ENCODE results near the gene TBC1D3B. TPM values are rescaled to one million over a fixed set of nuclear protein-coding genes. Genes with fewer than 3 reads are reported as not detected.
"Not testable (repeated sequence)": the region's sequence is repeated elsewhere in the genome, so short reads cannot be mapped to it uniquely, and the experiment has no call there.

TBC1D3B gene
- total RNA-seq, 1 experiment from 2014 or later: 11.3 TPM

DNA sequence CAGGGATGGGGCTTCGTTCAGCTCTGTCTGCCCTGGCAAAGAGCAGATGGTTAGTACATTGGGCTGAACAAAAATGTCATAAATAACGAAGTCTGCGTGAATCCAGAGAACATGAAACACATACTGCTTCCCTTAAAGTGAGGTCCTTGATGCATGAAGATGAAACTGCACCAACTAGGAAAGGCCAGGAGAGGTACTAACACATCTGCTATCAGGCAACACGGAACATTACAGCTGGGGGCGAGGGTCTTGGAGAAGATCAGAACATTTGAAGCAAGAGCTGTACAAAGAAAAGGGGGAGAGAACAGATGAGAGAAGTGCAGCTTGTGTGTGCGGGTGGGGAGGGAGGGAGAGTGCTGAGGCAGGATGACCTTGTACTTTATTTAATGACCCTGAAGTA lies 30.9 kb upstream of the TBC1D3B start:
- H3K4me1 ChIP-seq (ENCODE audit: control insufficient read depth in 1 of 2, insufficient read depth in 2 of 2, low read length in 2 of 2); H2AFZ ChIP-seq (ENCODE audit: low read depth, low read length, poor library complexity, severe bottlenecking); H3K4me3 ChIP-seq (replicated peaks in 1 of 2; ENCODE audit: low read depth in 1 of 2, low read length in 2 of 2); intact Hi-C loops (cut with micrococcal nuclease); H3K36me3 ChIP-seq (ENCODE audit: control insufficient read depth in 1 of 2, insufficient read depth in 2 of 2, low read length in 2 of 2); H3K27ac ChIP-seq (ENCODE audit: low read depth, low read length); H3K9me3 ChIP-seq (ENCODE audit: control insufficient read depth in 1 of 2, insufficient read depth in 1 of 2, low read depth in 1 of 2, low read length in 2 of 2); POLR2A ChIA-PET; H3K4me2 ChIP-seq (ENCODE audit: low read length); BruUV-seq (replicated peaks); H3K79me2 ChIP-seq (ENCODE audit: insufficient read depth, low read length); H4K20me1 ChIP-seq (ENCODE audit: insufficient read depth); DNase-seq (ENCODE audit: low read depth, low spot score); ATAC-seq; RAD21 ChIA-PET (ENCODE audit: low non-redundant PET in 1 of 2, low total read pairs in 2 of 2, uncharacterized antibody in 2 of 2, unreplicated experiment in 2 of 2); H3K9me2 ChIP-seq (ENCODE audit: insufficient read depth); CTCF ChIA-PET; H3K9ac ChIP-seq (ENCODE audit: low read length): not testable (repeated sequence)
- H3K27me3 ChIP-seq (ENCODE audit: insufficient read depth, low read length): peaks cover 17% of the 10 kb centered on the region; the same call in 1 of the 2 replicates

DNA sequence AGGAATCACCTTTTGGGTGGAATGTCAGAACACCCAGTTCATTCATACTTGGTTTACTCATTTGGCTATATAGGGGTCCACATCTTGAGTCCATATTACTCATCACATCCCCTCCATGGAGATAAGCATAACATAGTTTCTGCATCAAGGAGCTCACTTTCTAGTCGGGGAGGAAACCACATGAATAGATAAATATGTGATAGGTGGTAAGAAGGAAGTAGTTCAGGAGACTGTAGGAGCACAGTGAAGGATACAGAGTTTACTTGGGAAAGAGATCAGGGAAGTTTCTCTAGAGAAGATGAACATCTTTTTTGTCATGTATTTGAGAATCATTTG lies 30.0 kb upstream of the TBC1D3B start:
- H3K27me3 ChIP-seq (ENCODE audit: insufficient read depth, low read length): 0 out of 2 replicates have a peak, but pooled peaks cover 10% of the 10 kb centered on the region
- H3K9ac ChIP-seq (ENCODE audit: low read length); H3K4me1 ChIP-seq (ENCODE audit: control insufficient read depth in 1 of 2, insufficient read depth in 2 of 2, low read length in 2 of 2); H3K79me2 ChIP-seq (ENCODE audit: insufficient read depth, low read length); POLR2A ChIA-PET; RAD21 ChIA-PET (ENCODE audit: low non-redundant PET in 1 of 2, low total read pairs in 2 of 2, uncharacterized antibody in 2 of 2, unreplicated experiment in 2 of 2); H2AFZ ChIP-seq (ENCODE audit: low read depth, low read length, poor library complexity, severe bottlenecking); ATAC-seq; CTCF ChIA-PET; H3K4me3 ChIP-seq (replicated peaks in 1 of 2; ENCODE audit: low read depth in 1 of 2, low read length in 2 of 2); H3K36me3 ChIP-seq (ENCODE audit: control insufficient read depth in 1 of 2, insufficient read depth in 2 of 2, low read length in 2 of 2); intact Hi-C loops (cut with micrococcal nuclease); H3K27ac ChIP-seq (ENCODE audit: low read depth, low read length); DNase-seq (ENCODE audit: low read depth, low spot score); H3K9me3 ChIP-seq (ENCODE audit: control insufficient read depth in 1 of 2, insufficient read depth in 1 of 2, low read depth in 1 of 2, low read length in 2 of 2); H4K20me1 ChIP-seq (ENCODE audit: insufficient read depth); H3K9me2 ChIP-seq (ENCODE audit: insufficient read depth); BruUV-seq (replicated peaks); H3K4me2 ChIP-seq (ENCODE audit: low read length): not testable (repeated sequence)

DNA sequence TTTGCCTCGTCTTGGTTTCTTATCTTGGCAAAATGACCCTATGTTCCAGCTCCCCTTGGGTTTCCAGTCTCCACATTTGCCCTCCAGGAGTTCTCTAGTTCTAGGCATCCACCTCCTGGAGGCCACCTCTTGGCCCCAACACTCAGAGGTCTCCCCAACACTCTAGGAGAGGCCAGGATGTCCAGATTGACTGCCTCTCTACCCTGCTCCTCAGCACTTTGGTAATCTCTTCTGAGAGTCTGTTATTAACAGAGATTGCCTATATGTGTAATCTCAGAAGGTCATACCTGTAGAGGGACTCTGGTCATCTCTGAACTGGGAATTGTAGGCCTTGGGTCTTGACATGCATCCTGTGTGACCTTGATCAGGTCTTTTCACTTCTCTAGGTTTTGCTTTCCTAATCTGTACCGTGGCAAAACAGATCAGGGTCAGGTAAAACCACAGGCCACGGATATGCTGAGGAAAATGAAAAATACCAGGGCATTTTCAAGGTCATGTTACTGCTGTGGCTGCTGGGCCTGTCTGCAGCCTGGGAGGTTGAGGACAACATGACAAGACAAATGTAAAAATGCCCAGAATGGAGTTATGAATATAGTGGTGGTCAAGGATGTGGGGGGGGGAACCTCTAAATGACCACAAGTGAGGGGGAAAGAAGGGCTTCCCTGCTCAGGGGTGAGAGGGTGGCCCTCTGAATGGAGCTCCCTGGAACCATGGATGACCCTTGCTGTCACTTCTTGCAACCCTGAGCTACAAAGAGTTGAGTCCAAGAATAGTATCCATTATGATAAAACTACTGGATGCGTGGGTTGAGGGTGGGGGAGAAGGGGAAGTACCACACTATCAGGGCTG lies 29.4 kb upstream of the TBC1D3B start:
- Histone ChIP-seq H3K4me3 (replicated peaks in 1 of 2; ENCODE audit: low read depth in 1 of 2, low read length in 2 of 2) (no peak overlapping the region), H4K20me1 (ENCODE audit: insufficient read depth) (no peaks in the 10 kb centered on the region), H3K4me1 (ENCODE audit: control insufficient read depth in 1 of 2, insufficient read depth in 2 of 2, low read length in 2 of 2) (peaks cover 0 to 4% of the 10 kb centered on the region in 2 experiments; a peak in 2 of 4 replicates), H3K4me2 (ENCODE audit: low read length) (no peak overlapping the region), H3K36me3 (ENCODE audit: control insufficient read depth in 1 of 2, insufficient read depth in 2 of 2, low read length in 2 of 2) (no peaks in the 10 kb centered on the region), H2AFZ (ENCODE audit: low read depth, low read length, poor library complexity, severe bottlenecking) (no peak overlapping the region), H3K79me2 (ENCODE audit: insufficient read depth, low read length) (no peaks in the 10 kb centered on the region), H3K27me3 (ENCODE audit: insufficient read depth, low read length) (0 out of 2 replicates have a peak, but pooled peaks cover 10% of the 10 kb centered on the region), H3K9me2 (ENCODE audit: insufficient read depth) (no peaks in the 10 kb centered on the region), H3K27ac (ENCODE audit: low read depth, low read length) (no peak overlapping the region), H3K9ac (ENCODE audit: low read length) (no peak overlapping the region), H3K9me3 (ENCODE audit: control insufficient read depth in 1 of 2, insufficient read depth in 1 of 2, low read depth in 1 of 2, low read length in 2 of 2) (no peaks in the 10 kb centered on the region)
- POLR2A ChIA-PET: no interaction called here
- BruUV-seq (replicated peaks): no TSS peak
- RAD21 ChIA-PET (ENCODE audit: low non-redundant PET in 1 of 2, low total read pairs in 2 of 2, uncharacterized antibody in 2 of 2, unreplicated experiment in 2 of 2): no interaction called here
- ATAC-seq: no peak
- DNase-seq (ENCODE audit: low read depth, low spot score): no peak
- intact Hi-C loops (cut with micrococcal nuclease): no loop called here
- CTCF ChIA-PET: no interaction called here
- TF ChIP-seq ZFX (IDR thresholded peaks at IDR 0.05) (no peak), EGR1 (IDR thresholded peaks at IDR 0.05; ENCODE audit: low read depth) (no peak), SIN3A (IDR thresholded peaks at IDR 0.05; ENCODE audit: low read depth) (no peak), POLR2AphosphoS5 (IDR thresholded peaks at IDR 0.05; ENCODE audit: low read depth, low read length) (no peak), CEBPB (IDR thresholded peaks at IDR 0.05; ENCODE audit: low read depth) (no peak), FOSL1 (IDR thresholded peaks at IDR 0.05; ENCODE audit: low read depth) (no peak), EZH2 (IDR thresholded peaks at IDR 0.05) (no peak), CBX3 (IDR thresholded peaks at IDR 0.05; ENCODE audit: low read depth) (no peak), POLR2A (IDR thresholded peaks at IDR 0.05; ENCODE audit: borderline replicate concordance, extremely low read depth, insufficient read depth, insufficient read length) (no peak)
- TF ChIP-seq, protein P1, sequence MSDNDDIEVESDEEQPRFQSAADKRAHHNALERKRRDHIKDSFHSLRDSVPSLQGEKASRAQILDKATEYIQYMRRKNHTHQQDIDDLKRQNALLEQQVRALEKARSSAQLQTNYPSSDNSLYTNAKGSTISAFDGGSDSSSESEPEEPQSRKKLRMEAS (IDR thresholded peaks at IDR 0.05): no peak
- TF ChIP-seq, protein P2, sequence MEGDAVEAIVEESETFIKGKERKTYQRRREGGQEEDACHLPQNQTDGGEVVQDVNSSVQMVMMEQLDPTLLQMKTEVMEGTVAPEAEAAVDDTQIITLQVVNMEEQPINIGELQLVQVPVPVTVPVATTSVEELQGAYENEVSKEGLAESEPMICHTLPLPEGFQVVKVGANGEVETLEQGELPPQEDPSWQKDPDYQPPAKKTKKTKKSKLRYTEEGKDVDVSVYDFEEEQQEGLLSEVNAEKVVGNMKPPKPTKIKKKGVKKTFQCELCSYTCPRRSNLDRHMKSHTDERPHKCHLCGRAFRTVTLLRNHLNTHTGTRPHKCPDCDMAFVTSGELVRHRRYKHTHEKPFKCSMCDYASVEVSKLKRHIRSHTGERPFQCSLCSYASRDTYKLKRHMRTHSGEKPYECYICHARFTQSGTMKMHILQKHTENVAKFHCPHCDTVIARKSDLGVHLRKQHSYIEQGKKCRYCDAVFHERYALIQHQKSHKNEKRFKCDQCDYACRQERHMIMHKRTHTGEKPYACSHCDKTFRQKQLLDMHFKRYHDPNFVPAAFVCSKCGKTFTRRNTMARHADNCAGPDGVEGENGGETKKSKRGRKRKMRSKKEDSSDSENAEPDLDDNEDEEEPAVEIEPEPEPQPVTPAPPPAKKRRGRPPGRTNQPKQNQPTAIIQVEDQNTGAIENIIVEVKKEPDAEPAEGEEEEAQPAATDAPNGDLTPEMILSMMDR (IDR thresholded peaks at IDR 0.05 in 2 of 3, conservative IDR thresholded peaks at IDR 0.05 in 1 of 3; ENCODE audit: borderline replicate concordance in 1 of 3, insufficient read depth in 1 of 3, low read depth in 2 of 3, low read length in 2 of 3): no peak
- TF ChIP-seq, protein P3, sequence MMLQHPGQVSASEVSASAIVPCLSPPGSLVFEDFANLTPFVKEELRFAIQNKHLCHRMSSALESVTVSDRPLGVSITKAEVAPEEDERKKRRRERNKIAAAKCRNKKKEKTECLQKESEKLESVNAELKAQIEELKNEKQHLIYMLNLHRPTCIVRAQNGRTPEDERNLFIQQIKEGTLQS (IDR thresholded peaks at IDR 0.05): no peak
